Astrocyte of the cerebellum (primary cell): ENCODE results near the gene TRAPPC6A.

Experiments
- DNase-seq: peaks from one replicate; pipeline ENCODE4 v3.0.0-alpha.2; 2011; ENCODE audit warnings: low read depth
- H3K4me3 ChIP-seq: 2 replicates; pipeline ENCODE4 v1.5.1; 2011; ENCODE audit warnings: mild to moderate bottlenecking, low read depth, low read length, moderate library complexity
- in situ Hi-C: cut with HindIII; loops from 2 replicates; pipeline ENCODE4 v1.10.0; 2017; ENCODE audit warnings: low sequenced_read_pairs
- TF ChIP-seq, protein P1 (sequence below): IDR thresholded peaks from 2 replicates; pipeline ENCODE4 v1.5.1; 2012; ENCODE audit warnings: low read length, low read depth, moderate library complexity, mild to moderate bottlenecking; ENCODE audit errors: missing control alignments

TRAPPC6A gene

GRCh38 chr19:45179072-45179891, 1.2 kb upstream of the TRAPPC6A start:
- in situ Hi-C loops: no loop called here
- TF ChIP-seq, protein P1, sequence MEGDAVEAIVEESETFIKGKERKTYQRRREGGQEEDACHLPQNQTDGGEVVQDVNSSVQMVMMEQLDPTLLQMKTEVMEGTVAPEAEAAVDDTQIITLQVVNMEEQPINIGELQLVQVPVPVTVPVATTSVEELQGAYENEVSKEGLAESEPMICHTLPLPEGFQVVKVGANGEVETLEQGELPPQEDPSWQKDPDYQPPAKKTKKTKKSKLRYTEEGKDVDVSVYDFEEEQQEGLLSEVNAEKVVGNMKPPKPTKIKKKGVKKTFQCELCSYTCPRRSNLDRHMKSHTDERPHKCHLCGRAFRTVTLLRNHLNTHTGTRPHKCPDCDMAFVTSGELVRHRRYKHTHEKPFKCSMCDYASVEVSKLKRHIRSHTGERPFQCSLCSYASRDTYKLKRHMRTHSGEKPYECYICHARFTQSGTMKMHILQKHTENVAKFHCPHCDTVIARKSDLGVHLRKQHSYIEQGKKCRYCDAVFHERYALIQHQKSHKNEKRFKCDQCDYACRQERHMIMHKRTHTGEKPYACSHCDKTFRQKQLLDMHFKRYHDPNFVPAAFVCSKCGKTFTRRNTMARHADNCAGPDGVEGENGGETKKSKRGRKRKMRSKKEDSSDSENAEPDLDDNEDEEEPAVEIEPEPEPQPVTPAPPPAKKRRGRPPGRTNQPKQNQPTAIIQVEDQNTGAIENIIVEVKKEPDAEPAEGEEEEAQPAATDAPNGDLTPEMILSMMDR: no peak
- peak overlapping the region; percentile 81 for H3K4me3 ChIP-seq
- DNase-seq: no peak

DNA sequence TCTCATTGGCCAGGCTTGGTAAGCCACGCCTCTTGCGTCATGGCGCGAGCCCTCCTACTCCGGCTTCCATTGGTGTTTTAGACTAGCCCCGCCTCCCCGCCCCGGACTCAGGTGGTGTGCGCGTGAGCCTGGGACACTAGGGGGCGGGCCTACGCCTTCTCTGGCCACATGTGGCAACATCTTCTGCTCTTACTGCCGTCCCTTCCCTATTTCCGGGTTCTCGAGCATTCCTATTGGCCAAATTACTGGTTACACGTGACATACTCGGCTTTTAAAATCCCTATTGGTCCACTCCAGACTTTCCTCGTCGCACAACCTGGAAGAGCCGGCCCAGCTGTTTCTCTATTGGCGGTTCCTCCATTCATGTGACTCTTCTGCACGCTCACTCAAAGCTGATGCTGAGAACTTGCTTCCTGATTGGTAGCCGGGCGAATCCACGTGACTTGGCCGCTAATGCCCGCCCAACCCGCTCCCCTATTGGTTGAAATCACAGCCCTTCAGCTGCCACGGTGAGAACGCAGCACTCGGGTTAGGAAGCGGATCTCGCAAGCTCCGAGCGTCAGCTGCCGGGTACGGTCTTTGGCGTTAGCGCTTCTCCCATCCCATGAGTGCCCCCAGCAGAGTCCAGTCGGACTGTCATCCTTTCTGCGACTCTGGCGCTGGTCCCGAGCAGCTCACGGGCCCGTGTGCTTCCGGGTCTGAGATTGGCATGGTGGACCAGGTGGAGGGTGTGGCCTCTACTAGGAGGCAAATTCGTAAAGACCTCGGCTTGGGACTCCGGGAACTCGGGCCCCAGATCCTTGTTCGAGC, 430 bp upstream of the TRAPPC6A start, which contains the start of gene BLOC1S3:
Gene BLOC1S3, plus strand, starts transcription at position 523 of the 810 bp plus-strand sequence. CDS start 513 bp downstream, outside the sequence.
- peak; percentile 100 for DNase-seq
- in situ Hi-C loops: no loop called here
- H3K4me3 ChIP-seq: peak within 1 kb of the TSS; percentile 96
- TF ChIP-seq, protein P1: peak; percentile 35

DNA sequence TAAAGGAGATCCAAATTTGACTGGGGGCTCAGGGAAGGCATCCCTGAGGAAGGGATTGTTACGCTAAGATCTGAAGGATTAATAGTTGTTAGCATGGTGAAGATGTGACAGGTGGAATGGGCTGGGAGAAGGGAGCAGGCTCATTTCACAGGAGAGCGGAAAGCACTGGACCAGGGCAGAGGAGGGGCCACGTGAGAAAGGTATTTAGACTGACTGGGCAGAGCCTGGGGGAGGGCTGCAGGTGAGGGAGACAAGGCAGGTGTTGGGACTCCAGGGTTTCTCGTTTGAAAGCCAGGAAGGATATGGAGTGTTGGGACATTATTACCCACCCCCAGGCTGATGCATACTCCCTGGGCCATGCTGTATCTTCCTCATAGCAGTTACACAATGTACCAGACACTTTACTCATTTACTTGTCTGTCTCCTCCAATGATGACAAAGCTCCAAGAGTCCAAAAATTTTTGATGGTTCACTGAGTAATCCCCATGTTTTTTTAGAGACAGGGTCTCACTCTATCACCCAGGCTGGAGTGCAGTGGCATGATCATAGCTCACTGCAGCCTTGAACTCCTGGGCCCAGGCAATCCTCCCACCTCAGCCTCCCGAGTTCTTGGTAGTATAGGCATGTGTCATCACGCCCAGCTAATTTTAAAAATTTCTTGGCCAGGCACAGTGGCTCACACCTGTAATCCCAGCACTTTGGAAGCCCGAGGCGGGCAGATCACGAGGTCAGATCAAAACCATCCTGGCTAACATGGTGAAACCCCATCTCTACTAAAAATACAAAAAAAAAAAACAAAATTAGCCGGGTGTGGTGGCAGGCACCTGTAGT, 2.3 kb downstream of the TRAPPC6A start:
- DNase-seq: no peak
- TF ChIP-seq, protein P1: no peak
- H3K4me3 ChIP-seq: no peak overlapping the region
- in situ Hi-C loops: no loop called here

- peak; percentile 41 for DNase-seq
- H3K4me3 ChIP-seq: no peak overlapping the region
- TF ChIP-seq, protein P1: no peak
- in situ Hi-C loops: no loop called here
Observed at GRCh38 chr19:45173816-45174215, 4.2 kb downstream of the TRAPPC6A start.

- no peak overlapping the region for H3K4me3 ChIP-seq
- TF ChIP-seq, protein P1: no peak
- in situ Hi-C loops: no loop called here
- DNase-seq: no peak
Observed at GRCh38 chr19:45172611-45173208, 5.3 kb downstream of the TRAPPC6A start.
